H1 (cell line): ENCODE measurements around the gene MOB2. TPM values are rescaled to one million over a fixed set of nuclear protein-coding genes. Genes with fewer than 3 reads are reported as not detected.

Experiments
- SIX5 ChIP-seq: IDR thresholded peaks from 2 replicates; pipeline ENCODE4 v1.6.1; 2011; ENCODE audit warnings: mild to moderate bottlenecking, low read depth, low read length
- SUZ12 ChIP-seq: fragments of 200-600 bp; sonication (generic); IDR thresholded peaks from 2 replicates; pipeline ENCODE4 v1.6.1; 2012; ENCODE audit warnings: mild to moderate bottlenecking, inconsistent platforms, low read length, moderate library complexity, mixed read lengths
- USF2 ChIP-seq: IDR thresholded peaks from 2 replicates; pipeline ENCODE4 v1.6.1; 2011; ENCODE audit warnings: low read length, improper control_type of control experiment
- polyA plus RNA-seq, 7 experiments: library from polyadenylated mRNA; depleted of rRNA in 3 of 7; stranded (reverse) in 5 of 7; unstranded in 2 of 7; fragments of >200 nt in 5 of 7; fragments of 200-250 nt in 2 of 7; gene quantifications; 1 replicate in 5 of 7; 2 replicates in 1 of 7; 4 replicates in 1 of 7; pipeline versions ENCODE4 v1.2.1 to v1.2.3, GENCODE V29; 2011 to 2013; ENCODE audit warnings: missing spikeins in 2 of 7, mixed read lengths in 2 of 7
- total RNA-seq: library from RNA; stranded (reverse); fragmentation: NEBNext Ultra II Directional; extraction: Animal tissue kit (Norgen Biotek cat#: 25700); gene quantifications from 2 replicates; pipeline ENCODE4 v1.2.1, GENCODE V29; 2021
- TF ChIP-seq, protein P1 (sequence below): fragments of 300-600 bp; sonication (generic); IDR thresholded peaks from 2 replicates; pipeline ENCODE4 v1.7.1; 2012; ENCODE audit warnings: low read length, moderate library complexity, mild to moderate bottlenecking, inconsistent platforms; ENCODE audit not compliant: insufficient replicate concordance

The MOB2 gene
- total and polyA plus RNA-seq, 2 of the 8 experiments (the other 6 are each of a cell fraction or from before 2014, with no cell fraction given), result 18.6 to 28.2 TPM

- TF ChIP-seq, protein P1, sequence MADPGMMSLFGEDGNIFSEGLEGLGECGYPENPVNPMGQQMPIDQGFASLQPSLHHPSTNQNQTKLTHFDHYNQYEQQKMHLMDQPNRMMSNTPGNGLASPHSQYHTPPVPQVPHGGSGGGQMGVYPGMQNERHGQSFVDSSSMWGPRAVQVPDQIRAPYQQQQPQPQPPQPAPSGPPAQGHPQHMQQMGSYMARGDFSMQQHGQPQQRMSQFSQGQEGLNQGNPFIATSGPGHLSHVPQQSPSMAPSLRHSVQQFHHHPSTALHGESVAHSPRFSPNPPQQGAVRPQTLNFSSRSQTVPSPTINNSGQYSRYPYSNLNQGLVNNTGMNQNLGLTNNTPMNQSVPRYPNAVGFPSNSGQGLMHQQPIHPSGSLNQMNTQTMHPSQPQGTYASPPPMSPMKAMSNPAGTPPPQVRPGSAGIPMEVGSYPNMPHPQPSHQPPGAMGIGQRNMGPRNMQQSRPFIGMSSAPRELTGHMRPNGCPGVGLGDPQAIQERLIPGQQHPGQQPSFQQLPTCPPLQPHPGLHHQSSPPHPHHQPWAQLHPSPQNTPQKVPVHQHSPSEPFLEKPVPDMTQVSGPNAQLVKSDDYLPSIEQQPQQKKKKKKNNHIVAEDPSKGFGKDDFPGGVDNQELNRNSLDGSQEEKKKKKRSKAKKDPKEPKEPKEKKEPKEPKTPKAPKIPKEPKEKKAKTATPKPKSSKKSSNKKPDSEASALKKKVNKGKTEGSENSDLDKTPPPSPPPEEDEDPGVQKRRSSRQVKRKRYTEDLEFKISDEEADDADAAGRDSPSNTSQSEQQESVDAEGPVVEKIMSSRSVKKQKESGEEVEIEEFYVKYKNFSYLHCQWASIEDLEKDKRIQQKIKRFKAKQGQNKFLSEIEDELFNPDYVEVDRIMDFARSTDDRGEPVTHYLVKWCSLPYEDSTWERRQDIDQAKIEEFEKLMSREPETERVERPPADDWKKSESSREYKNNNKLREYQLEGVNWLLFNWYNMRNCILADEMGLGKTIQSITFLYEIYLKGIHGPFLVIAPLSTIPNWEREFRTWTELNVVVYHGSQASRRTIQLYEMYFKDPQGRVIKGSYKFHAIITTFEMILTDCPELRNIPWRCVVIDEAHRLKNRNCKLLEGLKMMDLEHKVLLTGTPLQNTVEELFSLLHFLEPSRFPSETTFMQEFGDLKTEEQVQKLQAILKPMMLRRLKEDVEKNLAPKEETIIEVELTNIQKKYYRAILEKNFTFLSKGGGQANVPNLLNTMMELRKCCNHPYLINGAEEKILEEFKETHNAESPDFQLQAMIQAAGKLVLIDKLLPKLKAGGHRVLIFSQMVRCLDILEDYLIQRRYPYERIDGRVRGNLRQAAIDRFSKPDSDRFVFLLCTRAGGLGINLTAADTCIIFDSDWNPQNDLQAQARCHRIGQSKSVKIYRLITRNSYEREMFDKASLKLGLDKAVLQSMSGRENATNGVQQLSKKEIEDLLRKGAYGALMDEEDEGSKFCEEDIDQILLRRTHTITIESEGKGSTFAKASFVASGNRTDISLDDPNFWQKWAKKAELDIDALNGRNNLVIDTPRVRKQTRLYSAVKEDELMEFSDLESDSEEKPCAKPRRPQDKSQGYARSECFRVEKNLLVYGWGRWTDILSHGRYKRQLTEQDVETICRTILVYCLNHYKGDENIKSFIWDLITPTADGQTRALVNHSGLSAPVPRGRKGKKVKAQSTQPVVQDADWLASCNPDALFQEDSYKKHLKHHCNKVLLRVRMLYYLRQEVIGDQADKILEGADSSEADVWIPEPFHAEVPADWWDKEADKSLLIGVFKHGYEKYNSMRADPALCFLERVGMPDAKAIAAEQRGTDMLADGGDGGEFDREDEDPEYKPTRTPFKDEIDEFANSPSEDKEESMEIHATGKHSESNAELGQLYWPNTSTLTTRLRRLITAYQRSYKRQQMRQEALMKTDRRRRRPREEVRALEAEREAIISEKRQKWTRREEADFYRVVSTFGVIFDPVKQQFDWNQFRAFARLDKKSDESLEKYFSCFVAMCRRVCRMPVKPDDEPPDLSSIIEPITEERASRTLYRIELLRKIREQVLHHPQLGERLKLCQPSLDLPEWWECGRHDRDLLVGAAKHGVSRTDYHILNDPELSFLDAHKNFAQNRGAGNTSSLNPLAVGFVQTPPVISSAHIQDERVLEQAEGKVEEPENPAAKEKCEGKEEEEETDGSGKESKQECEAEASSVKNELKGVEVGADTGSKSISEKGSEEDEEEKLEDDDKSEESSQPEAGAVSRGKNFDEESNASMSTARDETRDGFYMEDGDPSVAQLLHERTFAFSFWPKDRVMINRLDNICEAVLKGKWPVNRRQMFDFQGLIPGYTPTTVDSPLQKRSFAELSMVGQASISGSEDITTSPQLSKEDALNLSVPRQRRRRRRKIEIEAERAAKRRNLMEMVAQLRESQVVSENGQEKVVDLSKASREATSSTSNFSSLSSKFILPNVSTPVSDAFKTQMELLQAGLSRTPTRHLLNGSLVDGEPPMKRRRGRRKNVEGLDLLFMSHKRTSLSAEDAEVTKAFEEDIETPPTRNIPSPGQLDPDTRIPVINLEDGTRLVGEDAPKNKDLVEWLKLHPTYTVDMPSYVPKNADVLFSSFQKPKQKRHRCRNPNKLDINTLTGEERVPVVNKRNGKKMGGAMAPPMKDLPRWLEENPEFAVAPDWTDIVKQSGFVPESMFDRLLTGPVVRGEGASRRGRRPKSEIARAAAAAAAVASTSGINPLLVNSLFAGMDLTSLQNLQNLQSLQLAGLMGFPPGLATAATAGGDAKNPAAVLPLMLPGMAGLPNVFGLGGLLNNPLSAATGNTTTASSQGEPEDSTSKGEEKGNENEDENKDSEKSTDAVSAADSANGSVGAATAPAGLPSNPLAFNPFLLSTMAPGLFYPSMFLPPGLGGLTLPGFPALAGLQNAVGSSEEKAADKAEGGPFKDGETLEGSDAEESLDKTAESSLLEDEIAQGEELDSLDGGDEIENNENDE, result no peak
- TF ChIP-seq SIX5, result no peak
- TF ChIP-seq SUZ12, result no peak
- no peak for TF ChIP-seq USF2
- TF ChIP-seq, all 59 proteins: peak for 0
Measured at GRCh38 chr11:1499899-1500298, 13.3 kb upstream of the MOB2 start (continued).
